Brain pericyte (primary cell): Measurements from ENCODE around the gene THSD1.
"Not testable (repeated sequence)": the region's sequence is repeated elsewhere in the genome, so short reads cannot be mapped to it uniquely, and the experiment has no call there.

Experiments used
- DNase-seq: peaks from one replicate; pipeline ENCODE4 v3.0.0-alpha.2; 2012; ENCODE audit warnings: low read depth, low spot score

THSD1 gene

DNA sequence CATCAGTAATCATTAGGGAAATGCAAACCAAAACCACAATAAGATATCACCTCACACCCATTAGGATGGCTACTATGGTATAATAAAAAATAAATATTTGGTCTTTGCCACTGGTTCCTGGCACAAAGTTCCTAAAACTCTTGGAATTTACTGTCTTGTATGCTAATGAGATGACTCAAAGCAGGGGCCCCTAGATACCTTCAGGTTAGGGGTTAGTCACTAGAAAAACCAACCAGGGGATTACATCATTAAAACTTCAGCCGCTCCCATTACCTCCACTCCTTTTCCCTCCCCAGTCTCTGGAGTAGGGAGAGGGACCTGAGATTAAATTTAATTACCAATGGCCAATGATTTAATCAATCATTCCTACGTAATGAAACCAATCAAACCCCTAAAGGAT, 49.6 kb downstream of the THSD1 start:
- no peak for DNase-seq

DNA sequence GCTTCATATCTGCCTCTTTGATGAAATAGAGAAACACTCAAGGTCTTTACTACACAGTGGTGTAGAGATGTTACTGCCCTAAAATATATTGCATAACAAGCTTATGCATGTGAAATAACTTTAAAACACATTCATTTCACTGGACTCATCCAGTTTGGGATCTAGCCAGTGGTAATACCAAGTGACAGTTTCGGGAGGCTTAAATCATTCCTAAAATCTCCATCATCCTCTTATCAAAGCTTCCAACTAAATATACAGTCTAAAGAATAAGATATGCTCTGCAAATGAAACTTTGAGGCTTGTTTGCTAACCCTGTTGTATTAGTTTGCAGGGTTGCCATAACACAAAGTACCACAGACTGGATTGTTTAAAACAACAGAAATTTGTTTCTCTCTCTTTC, 52.8 kb downstream of the THSD1 start:
- DNase-seq: no peak

DNA sequence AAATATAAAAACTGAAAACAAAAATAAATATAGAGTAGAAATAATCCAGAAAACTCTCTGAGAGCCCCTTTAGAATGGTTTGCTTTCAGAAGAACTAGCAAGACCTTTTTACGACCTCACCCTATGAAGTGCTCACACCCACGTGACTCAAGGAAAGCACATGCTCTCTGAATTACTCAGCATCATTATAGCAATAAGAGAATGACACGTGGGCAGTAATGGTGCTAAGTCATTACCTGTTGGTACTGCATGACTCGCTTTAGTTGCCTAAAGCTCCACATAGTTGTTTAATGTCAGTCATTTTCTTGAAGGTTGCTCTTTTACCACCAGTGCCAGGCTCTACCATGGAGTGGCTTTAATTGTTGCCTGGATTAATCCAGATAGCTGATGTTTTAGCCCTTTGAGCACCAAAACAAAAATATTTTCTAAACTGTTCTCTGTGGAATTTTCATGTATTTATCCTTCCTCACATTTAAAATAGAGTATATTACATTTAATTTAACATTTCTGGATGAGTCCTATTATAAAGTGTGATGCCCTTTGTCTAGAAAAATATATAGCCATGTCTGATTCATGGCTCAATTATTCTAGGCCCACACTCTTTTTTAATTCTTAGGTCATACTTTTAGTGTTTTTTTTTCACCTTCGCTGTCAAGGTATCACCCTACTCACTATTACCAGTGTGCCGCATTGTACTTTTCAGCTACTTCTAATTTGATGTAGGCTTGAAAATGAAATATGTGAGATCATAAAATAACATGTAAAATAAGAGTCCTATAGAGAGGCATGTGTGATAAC, 56.8 kb downstream of the THSD1 start:
- no peak for DNase-seq

DNA sequence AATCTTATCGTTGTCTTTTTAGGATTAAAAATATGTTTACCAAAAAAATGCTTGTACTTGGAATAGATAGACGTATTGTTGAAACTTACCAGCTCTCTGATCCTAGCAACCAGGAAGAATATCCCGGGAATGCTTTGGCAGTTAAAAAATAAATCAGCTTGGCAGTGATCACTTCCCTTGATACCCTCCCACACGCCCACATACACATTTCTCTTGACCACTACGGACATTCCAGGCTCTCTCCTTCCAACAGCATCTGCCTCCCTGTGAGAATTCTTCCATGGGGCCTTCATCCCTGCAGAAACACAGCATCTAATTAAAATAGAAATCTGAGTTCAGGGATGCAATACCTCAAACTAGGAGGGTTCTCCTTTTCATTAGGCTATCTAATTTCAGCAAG, 57.9 kb downstream of the THSD1 start:
- no peak for DNase-seq

DNA sequence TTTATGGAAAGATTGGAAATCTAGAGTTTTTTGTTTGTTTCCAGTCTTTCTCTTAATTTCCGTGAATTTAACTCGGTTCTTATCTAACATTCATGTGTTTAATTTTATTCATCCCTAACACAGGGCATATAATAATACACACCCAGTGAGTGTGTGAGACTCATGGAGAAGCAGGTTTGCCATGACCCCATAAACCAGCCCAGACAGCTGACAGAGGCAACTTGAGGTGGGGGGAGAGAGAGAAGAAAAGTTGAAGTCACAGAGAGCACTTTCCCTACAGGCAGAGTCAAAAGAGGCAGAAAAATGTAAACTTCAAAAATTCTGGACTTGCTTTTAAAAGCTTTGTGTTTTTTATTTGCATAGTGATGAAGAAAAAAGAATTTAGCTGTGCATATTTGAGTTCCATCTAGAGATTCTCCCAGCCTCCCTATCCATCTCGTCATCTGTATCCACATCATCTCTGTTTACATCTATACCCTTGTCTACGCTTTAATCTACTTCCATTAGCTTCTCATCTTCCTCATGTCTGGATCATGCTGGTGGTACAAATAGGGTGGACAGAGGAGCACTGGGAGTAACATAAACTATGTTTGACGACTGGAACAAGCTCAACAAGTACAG, 60.2 kb downstream of the THSD1 start:
- no peak for DNase-seq

DNA sequence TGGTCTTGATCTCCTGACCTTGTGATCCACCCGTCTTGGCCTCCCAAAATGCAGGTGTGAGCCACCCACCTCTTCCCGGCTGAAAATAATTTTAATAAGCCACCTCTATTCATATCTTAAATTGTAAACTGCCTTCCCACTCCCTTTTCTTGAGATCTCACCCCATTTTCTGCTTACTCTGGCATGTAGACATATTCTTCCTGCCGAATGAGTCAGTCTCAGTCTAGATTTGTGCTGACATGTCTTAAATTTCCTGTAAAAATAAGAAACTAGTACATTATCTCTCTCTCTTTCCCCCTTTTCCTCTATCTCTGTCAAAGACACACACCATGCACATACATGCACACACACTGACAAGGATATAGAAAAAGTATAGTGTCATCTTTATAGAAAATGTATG, 60.9 kb downstream of the THSD1 start:
- DNase-seq: no peak

DNA sequence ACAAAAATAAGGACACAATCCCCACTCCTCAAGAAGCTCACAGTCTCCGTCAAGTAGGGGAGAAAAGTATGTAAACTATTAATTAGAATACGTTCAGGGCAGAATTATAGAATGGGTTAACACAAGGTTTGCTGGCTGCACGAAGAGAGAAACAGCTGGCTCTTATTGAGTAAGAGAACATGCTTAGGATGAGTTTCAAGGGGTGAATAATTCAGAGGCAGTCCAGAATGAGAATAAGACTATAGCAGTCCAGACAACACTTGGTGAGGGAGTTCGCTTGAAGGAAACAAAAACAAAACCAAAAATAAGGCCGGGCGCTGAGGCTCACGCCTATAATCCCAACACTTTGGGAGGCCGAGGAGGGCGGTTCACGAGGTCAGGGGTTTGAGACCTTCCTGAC, 61.9 kb downstream of the THSD1 start:
- no peak for DNase-seq

DNA sequence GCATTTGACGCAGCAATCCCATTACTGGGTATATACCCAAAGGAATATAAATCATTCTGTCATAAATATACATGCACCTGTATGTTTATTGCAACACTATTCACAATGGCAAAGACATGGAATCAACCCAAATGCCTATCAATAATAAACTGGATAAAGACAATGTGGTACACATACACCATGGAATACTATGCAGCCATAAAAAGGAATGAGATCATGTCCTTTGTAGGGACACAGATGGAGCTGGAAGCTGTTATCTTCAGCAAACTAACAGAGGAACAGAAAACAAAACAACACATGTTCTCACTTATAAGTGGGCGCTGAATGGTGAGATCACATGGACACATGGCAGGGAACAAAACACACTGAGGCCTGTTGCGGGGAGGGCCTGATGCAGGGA, 63.8 kb downstream of the THSD1 start:
- not testable (repeated sequence) for DNase-seq

DNA sequence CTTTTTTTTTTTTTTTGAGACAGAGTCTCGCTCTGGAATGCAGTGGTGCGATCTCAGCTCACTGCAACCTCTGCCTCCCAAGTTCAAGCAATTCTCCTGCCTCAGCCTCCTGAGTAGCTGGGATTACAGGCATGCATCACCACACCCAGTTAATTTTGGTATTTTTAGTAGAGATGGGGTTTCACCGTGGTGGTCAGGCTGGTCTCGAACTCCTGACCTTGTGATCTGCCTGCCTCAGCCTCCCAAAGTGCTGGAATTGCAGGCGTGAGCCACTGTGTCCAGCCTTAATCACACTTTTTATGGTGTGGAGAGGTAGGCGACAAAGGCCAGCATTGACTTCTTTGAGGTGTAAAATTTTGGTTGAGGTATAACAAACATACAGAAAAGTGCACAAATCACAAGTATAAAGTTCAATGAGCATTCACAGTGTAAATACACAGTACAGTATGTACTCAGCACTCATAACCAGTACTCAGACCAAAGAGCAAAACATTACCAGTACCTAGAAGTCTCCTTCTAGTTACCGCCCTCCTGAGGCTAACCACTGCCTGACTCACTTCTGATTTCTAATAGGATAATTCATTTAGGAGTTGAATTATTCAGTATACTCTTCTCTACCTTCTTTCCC, 68.0 kb downstream of the THSD1 start:
- not testable (repeated sequence) for DNase-seq

DNA sequence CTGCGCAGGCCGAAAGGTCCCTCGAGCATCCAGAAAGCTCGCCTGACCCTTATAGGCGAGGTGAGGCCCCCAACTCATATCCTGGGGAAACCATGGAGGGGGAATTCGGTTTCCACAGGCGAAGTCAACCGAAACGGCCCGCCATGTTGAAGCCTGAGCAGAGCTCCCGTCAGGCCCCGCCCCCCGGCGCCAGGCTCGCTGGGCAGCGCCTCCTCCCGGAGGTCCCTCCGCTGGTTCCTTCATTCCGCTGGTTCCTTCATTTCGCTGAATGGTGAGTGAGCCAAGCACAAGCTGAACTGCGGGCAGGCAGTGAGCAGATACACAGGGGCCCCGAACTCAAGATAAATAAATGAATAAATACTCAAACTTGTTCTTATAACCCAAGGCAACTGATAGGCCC, 71.9 kb downstream of the THSD1 start:
- DNase-seq: not testable (repeated sequence)

DNA sequence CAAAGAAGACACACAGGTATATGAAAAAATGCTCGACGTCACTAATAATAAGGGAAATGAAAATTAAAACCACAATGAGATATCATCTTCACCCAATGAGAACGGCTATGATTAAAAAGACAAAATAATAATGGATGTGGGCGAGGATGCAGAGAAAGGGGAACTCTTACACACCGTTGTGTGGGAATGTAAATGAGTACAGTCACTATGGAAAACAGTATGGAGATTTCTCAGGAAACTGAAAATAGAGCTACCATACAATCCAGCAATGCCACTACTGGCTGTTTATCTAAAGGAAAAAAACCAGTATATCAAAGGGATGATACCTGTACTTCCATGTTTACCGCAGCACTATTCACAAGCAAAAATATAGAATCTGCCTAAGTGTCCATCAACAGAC, 74.1 kb downstream of the THSD1 start:
- DNase-seq: not testable (repeated sequence)
